ENCODE results near the gene BCL2L13. TPM values are rescaled to one million over a fixed set of nuclear protein-coding genes. Genes with fewer than 3 reads are reported as not detected.
"Not testable (repeated sequence)": the region's sequence is repeated elsewhere in the genome, so short reads cannot be mapped to it uniquely, and the experiment has no call there.

BCL2L13 gene
- polyA plus RNA-seq, 1 donor: 47.5 TPM

GRCh38 chr22:17633217-17633997, 5.2 kb upstream of the BCL2L13 start:
- no peak for DNase-seq

- no peak for DNase-seq
These were observed 4.6 kb upstream of the BCL2L13 start for GRCh38 chr22:17633998-17634323.

- no peak for DNase-seq
These were observed 3.9 kb upstream of the BCL2L13 start for GRCh38 chr22:17634696-17635095.

- not testable (repeated sequence) for DNase-seq
These were observed 1.7 kb upstream of the BCL2L13 start for GRCh38 chr22:17636850-17637249.

- DNase-seq: no peak
These were observed 921 bp upstream of the BCL2L13 start for GRCh38 chr22:17637490-17638181.

DNA sequence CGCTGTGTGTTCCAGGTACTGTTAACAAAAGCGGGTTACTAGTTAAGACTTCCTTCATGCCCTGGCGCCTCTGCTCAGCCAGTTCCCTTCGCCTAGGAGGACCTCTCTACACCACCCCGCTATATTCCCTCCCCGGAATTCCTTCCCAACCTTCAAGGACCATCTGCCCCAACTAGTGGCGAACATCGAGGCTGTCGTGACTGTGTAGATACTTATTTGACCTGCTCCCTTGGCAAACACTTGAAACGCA, 450 bp upstream of the BCL2L13 start:
- DNase-seq: no peak

- peak; percentile 48 for DNase-seq
These were observed 737 bp downstream of the BCL2L13 start for GRCh38 chr22:17639247-17639741.

- DNase-seq: no peak
These were observed 2.7 kb downstream of the BCL2L13 start for GRCh38 chr22:17641269-17641668.

GRCh38 chr22:17642357-17642756, 3.8 kb downstream of the BCL2L13 start:
- not testable (repeated sequence) for DNase-seq

GRCh38 chr22:17647452-17647851, 8.9 kb downstream of the BCL2L13 start:
- DNase-seq: no peak

DNA sequence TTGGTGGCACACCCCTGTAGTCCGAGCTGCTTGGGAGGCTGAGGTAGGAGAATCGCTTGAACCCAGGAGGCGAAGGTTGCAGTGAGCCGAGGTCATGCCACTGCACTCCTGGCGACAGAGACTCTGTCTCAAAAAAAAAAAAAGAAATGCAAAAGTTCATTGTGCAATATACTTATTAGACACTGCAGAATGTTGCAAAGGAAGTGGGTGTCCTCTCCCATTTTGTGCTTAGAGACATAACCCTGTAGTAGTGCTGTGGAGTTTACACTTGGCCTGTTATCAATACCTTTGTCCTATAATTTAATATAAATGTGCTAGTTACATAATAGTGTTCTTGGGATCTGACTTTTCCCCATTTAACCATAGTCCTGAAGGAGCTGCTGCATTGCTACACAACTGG, 9.4 kb downstream of the BCL2L13 start:
- DNase-seq: no peak

- no peak for DNase-seq
These were observed 10.0 kb downstream of the BCL2L13 start for GRCh38 chr22:17648569-17648968.

DNA sequence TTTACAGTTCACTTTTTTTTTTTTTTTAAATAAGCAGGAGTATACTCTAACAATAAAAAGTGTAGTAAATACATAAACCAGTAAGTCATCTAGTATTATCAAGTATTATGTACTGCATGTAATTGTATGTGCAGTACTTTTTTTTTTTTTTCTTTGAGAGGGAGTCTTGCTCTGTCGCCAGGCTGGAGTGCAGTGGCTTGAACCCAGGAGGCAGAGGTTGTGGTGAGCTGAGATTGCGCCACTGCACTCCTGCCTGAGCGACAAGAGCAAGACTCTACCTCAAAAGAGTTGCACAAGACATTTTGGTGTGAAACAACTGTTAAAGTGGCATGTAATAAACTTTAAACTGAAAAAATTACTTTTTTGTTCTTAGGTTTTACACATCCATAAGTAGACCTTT, 16.7 kb downstream of the BCL2L13 start:
- no peak for DNase-seq

DNA sequence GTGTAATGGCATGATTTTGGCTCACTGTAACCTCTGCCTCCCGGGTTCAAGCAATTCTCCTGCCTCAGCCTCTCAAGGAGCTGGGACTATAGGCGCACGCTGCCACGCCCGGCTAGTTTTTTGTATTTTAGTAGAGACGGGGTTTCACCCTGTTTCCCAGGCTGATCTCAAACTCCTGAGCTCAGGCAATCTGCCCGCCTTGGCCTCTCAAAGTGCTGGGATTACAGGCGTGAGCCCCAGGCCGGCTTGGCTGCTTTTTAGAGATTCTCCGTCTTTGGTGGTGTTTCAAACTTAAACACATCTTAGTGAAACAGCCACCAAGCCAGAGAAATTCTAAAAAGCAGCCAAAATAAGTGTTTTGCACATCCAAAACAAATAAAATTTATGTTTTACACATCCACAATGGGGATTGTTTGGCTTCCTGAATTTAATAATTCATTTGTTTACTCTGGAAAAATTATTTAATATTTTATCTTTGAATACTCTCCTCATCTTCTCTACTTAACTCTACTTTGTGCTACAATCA, 18.4 kb downstream of the BCL2L13 start:
- DNase-seq: no peak

GRCh38 chr22:17664414-17665055, 26.0 kb downstream of the BCL2L13 start:
- no peak for DNase-seq

- no peak for DNase-seq
These were observed 26.7 kb downstream of the BCL2L13 start for GRCh38 chr22:17665248-17665647.

GRCh38 chr22:17665854-17666253, 27.3 kb downstream of the BCL2L13 start:
- no peak for DNase-seq

GRCh38 chr22:17671521-17672092, 33.0 kb downstream of the BCL2L13 start:
- DNase-seq: not testable (repeated sequence)

- DNase-seq: no peak
These were observed 33.9 kb downstream of the BCL2L13 start for GRCh38 chr22:17672417-17672991.

- no peak for DNase-seq
These were observed 35.6 kb downstream of the BCL2L13 start for GRCh38 chr22:17674152-17674551.

GRCh38 chr22:17675584-17675983, 37.0 kb downstream of the BCL2L13 start:
- DNase-seq: no peak

DNA sequence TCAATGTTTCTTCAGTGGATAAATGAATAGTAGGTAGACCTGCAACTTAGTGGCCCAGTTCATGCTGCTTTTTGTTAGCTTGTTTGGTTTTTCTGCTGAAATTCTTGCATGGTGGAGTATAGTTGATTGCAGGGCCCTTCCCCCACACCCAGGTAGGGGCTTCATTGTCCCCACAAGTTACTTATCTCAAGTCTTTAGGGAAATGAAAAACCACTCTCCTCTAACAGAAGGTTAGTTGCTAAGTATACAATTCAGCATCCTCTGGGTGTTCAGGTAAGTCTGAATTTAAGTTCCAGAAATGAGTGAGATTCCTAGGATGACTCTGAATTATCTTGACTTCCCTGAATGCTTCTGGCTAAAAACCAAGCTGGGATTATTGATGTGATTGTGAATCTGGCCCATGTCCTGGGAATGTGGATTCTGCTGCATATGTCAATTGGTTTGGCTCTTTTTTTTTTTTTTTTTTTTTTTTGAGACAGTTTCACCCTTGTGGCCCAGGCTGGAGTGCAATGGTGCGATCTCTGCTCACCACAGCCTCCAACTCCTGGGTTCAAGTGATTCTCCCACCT, 40.3 kb downstream of the BCL2L13 start:
- no peak for DNase-seq

Data from left kidney (tissue), 2 donors.